ENCODE data around the gene PROB1.
"Not testable (repeated sequence)": the region's sequence is repeated elsewhere in the genome, so short reads cannot be mapped to it uniquely, and the experiment has no call there.

PROB1 gene

GRCh38 chr5:139391570-139392323, 3.2 kb downstream of the PROB1 start:
- FAIRE-seq, result no peak

- no peak for FAIRE-seq
Measured at GRCh38 chr5:139390639-139391569, 4.0 kb downstream of the PROB1 start.

GRCh38 chr5:139389701-139390638, 4.9 kb downstream of the PROB1 start, which contains the start of gene MZB1:
MZB1 (minus strand) TSS chr5:139389913; CDS start chr5:139389856, 57 bp downstream.
- no peak for FAIRE-seq

- no peak for FAIRE-seq
Measured at GRCh38 chr5:139388198-139388821, 6.6 kb downstream of the PROB1 start.

DNA sequence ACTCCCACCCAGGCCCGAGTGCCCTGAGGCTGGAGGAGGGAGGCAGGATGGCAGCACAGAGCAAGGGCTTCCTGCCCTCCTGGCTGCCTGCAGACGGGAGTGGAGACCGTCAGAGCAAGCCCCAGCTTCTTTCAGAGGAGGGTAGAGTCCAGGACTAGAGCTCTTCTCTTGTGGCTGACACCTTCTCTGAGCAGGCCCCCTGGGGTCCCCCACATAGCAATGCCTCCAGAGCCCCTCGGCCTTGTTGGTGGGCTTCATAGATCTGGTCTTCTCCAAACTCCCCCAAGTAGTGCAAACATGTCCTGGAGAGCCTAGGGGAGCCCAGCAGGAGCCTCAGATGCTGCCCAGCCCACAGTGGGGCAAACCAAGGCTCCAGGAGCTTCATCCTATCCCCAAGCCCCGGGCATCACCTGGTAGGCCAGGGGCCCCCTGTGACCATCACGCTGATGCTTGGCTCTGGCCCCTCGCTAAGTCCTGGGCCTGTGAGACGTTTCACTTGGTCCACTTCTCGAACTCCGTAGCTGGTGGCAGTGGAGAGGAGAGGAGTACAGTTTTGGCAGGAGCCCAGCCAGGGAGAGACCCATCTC, 7.2 kb downstream of the PROB1 start:
- no peak for FAIRE-seq

- not testable (repeated sequence) for FAIRE-seq
Measured at GRCh38 chr5:139386956-139387355, 7.9 kb downstream of the PROB1 start.

- FAIRE-seq, result no peak
Measured at GRCh38 chr5:139386050-139386438, 8.9 kb downstream of the PROB1 start.

DNA sequence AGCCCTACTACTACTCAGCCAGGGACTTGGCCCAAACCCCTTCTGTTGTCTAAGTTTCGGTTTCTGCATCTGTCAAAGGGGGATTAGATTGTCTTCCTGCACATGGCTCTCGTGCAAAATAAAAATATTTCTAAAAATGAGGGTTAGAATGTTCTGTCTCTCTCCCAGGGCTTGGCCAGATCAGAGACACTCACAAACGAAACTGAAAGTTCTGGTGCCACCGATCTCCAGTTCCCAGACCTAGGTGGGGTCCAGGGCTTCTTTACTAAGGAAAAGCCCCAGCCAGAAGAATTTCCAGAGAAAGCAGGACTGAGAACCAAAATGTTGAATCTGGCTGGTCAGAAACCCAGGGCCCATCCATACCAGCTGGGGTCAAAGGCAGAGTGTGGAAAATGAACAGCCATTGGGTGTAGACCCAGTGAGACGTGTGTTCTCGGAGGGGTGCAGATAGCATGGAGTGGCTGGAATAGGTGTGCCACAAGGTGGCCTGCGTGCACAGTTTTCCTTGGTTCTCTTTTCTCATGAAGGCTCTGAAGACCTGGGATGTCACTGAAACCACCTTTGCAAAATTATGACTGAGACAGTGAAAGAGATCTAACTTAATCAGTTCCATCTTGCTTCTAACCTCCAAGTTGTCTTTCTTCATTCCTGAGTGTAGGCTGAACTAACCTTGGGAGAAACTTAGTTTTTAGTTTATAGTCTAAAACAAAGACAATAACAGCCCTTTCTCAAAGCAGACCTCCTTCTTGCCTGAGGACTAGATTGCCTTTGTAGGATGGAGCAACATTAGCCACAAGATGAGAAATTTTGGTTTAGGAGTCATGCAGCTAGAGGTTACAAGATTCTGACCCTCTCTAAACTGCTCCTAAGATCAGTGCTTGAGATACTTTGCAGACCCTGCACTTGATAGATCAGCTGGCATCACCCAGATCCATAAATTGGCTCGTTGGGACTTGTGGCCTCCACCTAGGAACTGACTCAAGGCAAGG, 9.5 kb downstream of the PROB1 start:
- no peak for FAIRE-seq

DNA sequence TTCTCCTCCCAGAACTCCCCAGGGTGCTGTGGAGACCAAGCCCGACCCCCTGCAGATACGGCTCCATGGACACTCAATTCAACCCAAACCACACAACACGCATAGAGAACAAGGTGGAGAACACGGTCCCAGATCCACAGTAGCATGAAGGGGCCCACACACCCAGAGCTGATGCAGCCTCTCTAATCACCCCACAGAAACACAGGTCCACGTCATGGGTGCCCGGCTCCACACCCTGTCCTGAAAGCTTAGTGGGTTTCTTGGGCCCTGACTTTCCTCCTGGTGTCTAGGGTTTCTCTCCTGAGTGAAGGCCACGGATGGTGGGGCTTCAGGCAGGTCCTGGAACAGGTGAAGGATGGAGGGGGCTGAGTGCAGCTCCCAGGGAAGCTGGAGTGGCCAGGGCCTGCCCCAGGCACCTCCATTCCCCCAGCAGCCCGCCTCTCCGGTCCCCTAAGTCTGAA, 10.3 kb downstream of the PROB1 start:
- no peak for FAIRE-seq

DNA sequence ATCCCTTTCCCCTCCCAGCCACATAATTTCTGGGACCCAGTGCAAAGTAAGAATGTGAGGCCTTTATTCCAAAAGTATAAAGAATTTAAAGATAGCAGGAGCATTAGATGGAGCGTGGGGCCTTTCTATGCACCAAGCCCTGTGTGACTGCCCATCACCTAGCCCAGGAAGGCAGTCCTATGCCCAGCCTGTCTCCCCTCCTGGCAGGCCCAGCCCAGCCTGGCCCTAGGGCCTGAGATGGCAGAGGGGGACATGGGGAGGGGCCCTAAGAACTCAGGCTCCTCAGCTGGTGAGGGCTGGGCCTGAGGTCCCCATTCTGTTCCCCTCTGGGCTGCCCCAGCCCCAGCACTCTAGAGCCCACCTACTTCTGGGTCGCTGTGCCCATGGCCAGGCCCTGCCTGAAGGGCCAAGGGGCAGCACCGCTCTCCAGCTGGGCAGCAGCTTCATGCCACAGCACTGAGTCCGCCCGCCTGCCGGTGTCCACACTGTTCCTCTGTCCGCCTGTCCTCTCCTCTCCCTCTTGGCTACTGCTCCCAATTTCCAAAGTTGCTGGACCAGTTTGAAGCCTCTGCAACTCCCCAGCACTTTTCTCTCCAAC, 10.8 kb downstream of the PROB1 start:
- FAIRE-seq, result no peak

DNA sequence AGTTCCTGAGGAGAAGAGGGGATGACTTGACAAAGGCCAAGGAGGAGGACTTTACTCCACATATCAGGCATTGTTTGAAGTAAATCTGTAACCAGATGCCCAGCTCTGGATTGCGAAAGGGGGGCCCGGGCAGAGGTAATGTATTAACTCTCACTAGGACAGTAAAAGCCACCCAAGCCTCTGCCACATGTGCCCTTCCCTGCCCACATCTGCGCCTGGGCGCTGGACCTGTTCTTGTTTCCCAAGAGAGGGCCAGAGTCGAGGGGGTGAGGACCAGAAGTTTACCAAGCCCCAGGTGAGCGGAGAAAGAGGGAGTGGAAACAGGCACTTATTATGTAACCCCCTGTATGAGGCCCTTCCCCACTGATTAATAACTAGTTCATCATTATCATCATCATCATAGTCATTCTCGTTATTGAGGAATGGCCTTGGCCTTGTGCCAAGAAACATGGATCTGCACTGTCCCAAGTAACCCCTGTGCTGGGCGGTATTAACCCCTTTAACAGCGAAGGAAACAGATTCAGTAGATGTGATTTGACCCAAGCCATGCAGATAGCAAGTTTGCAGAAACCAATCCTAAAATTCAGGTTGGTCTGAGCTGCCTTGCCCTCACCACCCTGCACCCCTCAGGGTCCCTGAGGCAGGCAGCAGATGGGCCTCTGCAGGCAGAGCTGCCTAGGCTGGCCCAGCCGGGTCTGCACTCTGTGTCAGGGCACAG, 11.5 kb downstream of the PROB1 start, which contains the start of gene SLC23A1:
Gene SLC23A1 (minus strand): TSS at position 23 of the 718 bp plus-strand sequence. CDS start 44 bp downstream, outside the sequence.
- FAIRE-seq, result no peak

GRCh38 chr5:139382807-139383206, 12.1 kb downstream of the PROB1 start:
- FAIRE-seq, result no peak

- no peak for FAIRE-seq
Measured at GRCh38 chr5:139381837-139382761, 12.8 kb downstream of the PROB1 start.

- FAIRE-seq, result no peak
Measured at GRCh38 chr5:139379626-139380449, 15.1 kb downstream of the PROB1 start.

DNA sequence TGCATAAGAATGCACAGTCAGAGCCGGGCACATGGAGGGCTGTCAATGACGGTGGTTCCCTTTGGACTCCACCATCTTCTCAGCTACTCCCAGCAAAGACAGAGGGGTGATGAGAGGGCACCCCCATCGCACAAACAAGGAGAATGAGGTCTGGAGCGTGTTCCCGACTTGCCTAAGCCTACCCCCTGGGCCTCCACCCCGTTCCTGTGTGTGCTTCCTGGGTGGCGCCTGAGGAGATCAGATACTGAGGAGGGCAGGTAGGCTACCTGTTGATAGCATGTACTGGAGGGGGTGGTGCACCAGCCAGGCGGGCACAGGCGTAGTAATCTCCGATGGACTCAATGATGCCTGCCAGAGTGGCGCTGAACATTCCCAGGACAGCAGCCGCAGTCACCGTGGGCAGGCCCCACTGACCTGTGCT, 16.0 kb downstream of the PROB1 start:
- FAIRE-seq, result no peak

DNA sequence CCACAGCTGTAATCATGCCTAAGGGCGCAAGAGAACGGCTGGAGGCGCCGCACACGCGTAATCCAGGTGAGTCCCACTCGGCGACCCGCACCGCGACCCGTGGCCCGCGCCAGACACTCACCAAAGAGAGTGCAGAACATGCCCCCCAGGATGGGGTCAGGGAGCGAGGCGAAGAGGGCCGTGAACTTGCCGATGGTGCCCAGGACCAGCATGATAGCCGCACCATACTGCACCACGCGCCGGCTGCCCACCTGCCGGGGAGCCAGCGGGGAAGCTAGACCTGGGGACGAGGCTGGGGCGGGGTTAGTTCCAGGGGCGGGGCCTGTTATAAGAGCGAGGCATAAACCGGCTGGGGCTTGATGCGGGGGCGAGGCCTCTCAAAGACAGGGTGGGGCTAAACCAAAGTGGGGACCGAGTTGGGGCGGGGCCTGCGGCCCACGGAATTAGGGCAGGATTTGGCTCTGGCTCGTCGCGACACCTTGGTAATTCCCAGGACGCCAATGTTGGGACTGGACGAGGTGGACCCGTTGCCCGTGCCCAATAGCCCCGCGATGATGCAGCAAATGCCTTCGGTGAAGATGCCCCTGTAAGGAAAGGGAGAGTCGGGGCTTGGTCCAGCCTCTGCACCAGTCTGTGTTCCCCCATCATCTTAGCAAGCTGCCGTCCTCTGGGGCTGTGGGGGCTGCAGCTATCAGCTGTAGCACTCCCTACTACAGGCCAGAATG, 16.6 kb downstream of the PROB1 start:
- FAIRE-seq, result no peak
